GM19324 (cell line): ENCODE measurements around the gene DUSP7.

ENCODE experiments used
- ATAC-seq: cut with Tn5 transposase; IDR thresholded peaks from one replicate; pipeline ENCODE4 v1.9.1; 2021; ENCODE audit warnings: mild to moderate bottlenecking, moderate library complexity; ENCODE audit not compliant: unreplicated experiment, low FRiP score

The DUSP7 gene

GRCh38 chr3:52015438-52016228, 40.7 kb downstream of the DUSP7 start:
- no peak for ATAC-seq

GRCh38 chr3:52014613-52015012, 41.8 kb downstream of the DUSP7 start:
- ATAC-seq = no peak

- no peak for ATAC-seq
These were observed 42.4 kb downstream of the DUSP7 start for GRCh38 chr3:52013802-52014598.

- ATAC-seq = no peak
These were observed 43.7 kb downstream of the DUSP7 start for GRCh38 chr3:52012699-52013098.

- ATAC-seq = no peak
These were observed 45.9 kb downstream of the DUSP7 start for GRCh38 chr3:52010431-52010830.

- ATAC-seq = no peak
These were observed 49.1 kb downstream of the DUSP7 start for GRCh38 chr3:52007291-52007690.

GRCh38 chr3:52006820-52007133, 49.6 kb downstream of the DUSP7 start:
- no peak for ATAC-seq

- no peak for ATAC-seq
These were observed 50.2 kb downstream of the DUSP7 start for GRCh38 chr3:52006017-52006819.

GRCh38 chr3:52005571-52005986, 50.8 kb downstream of the DUSP7 start:
- ATAC-seq = no peak

- ATAC-seq = no peak
These were observed 51.4 kb downstream of the DUSP7 start for GRCh38 chr3:52004906-52005395.

GRCh38 chr3:52004163-52004787, 52.1 kb downstream of the DUSP7 start:
- no peak for ATAC-seq

GRCh38 chr3:52002748-52003147, 53.6 kb downstream of the DUSP7 start:
- ATAC-seq = no peak

- ATAC-seq = peak; percentile 64
These were observed 54.9 kb downstream of the DUSP7 start for GRCh38 chr3:52001443-52001974.

GRCh38 chr3:51999846-52000245, 56.5 kb downstream of the DUSP7 start:
- ATAC-seq = no peak
